Panc1 (cell line): ENCODE data around the gene TSPAN16. TPM values are rescaled to one million over a fixed set of nuclear protein-coding genes. Genes with fewer than 3 reads are reported as not detected.

Experiments used
- ATAC-seq: fragments of 200-7000 bp; cut with Tn5 transposase; 2 replicates; pipeline ENCODE4 v1.9.1; 2020; ENCODE audit warnings: mild to moderate bottlenecking, moderate library complexity
- BruUV-seq: library from RNA; stranded (reverse); fragments of 400-500 nt; replicated peaks from 2 replicates; lab custom pipeline; 2021; lab: Mats Ljungman, UMichigan
- CTCF ChIA-PET: fragments of 300-600 bp; sonication (Branson Sonifier 250); formaldehyde crosslinking; loops from one replicate; lab custom pipeline; 2022; ENCODE audit warnings: antibody characterized with exemption; lab: Charles Lee
- POLR2A ChIA-PET: fragments of 300-600 bp; sonication (Branson Sonifier 250); formaldehyde crosslinking; loops from one replicate; lab custom pipeline; 2022; ENCODE audit warnings: antibody characterized with exemption; lab: Charles Lee
- DNase-seq: peaks from one replicate; pipeline ENCODE4 v3.0.0-alpha.2; 2010; ENCODE audit warnings: low read depth, low spot score
- H3K27ac ChIP-seq: 2 replicates; pipeline ENCODE4 v1.5.1; 2011; ENCODE audit warnings: mild to moderate bottlenecking, low read length, inconsistent platforms
- H3K27me3 ChIP-seq: fragments of 200-500 bp; sonication (Bioruptor generic); 2 replicates; pipeline ENCODE4 v1.6.0; 2014; ENCODE audit warnings: low read length, inconsistent platforms; ENCODE audit not compliant: control insufficient read depth, insufficient read depth
- H3K36me3 ChIP-seq: fragments of 200-500 bp; sonication (Bioruptor generic); 2 replicates; pipeline ENCODE4 v1.5.1; 2014; ENCODE audit warnings: inconsistent platforms, mild to moderate bottlenecking, low read length, moderate library complexity; ENCODE audit not compliant: control insufficient read depth, insufficient read depth
- H3K4me1 ChIP-seq: 2 replicates; pipeline ENCODE4 v1.5.1; 2011; ENCODE audit warnings: inconsistent platforms, mild to moderate bottlenecking, low read length, moderate library complexity; ENCODE audit not compliant: control insufficient read depth, insufficient read depth
- H3K4me3 ChIP-seq, 2 experiments: 2 replicates each; pipeline ENCODE4 v1.5.1; 2011 to 2012; ENCODE audit warnings: low read depth in 2 of 2, low read length in 2 of 2, mild to moderate bottlenecking in 2 of 2, inconsistent platforms in 1 of 2, moderate library complexity in 1 of 2
- H3K9me3 ChIP-seq: fragments of 200-500 bp; sonication (Bioruptor generic); 2 replicates; pipeline ENCODE4 v1.5.1; 2014; ENCODE audit warnings: low read depth, mild to moderate bottlenecking, inconsistent platforms, low read length, moderate library complexity; ENCODE audit not compliant: control insufficient read depth, insufficient read depth
- POLR2AphosphoS5 ChIP-seq: IDR thresholded peaks from 2 replicates; pipeline ENCODE4 v1.6.1; 2012; ENCODE audit warnings: mild to moderate bottlenecking, low read depth, low read length, moderate library complexity
- SIN3A ChIP-seq: IDR thresholded peaks from 2 replicates; pipeline ENCODE4 v1.6.1; 2012; ENCODE audit warnings: low read depth, mild to moderate bottlenecking, low read length, moderate library complexity, borderline replicate concordance; ENCODE audit not compliant: insufficient read depth
- TCF7L2 ChIP-seq: IDR thresholded peaks from 2 replicates; pipeline ENCODE4 v1.6.1; 2011; ENCODE audit warnings: mild to moderate bottlenecking, low read depth, low read length, inconsistent platforms
- in situ Hi-C: cut with HindIII; loops from 2 replicates; pipeline ENCODE4 v1.10.0; 2016; ENCODE audit warnings: low sequenced_read_pairs, low pct_unique_long_range_greater_than_20kb
- intact Hi-C: fragments of 100-400 bp; cut with micrococcal nuclease; formaldehyde crosslinking; loops from one replicate; pipeline ENCODE4 v1.10.0; 2022; ENCODE audit not compliant: unreplicated experiment
- total RNA-seq: library from RNA; stranded (reverse); gene quantifications from one replicate; pipeline ENCODE4 v1.2.1, GENCODE V29; 2021; ENCODE audit not compliant: unreplicated experiment
- TF ChIP-seq, protein P1 (sequence below): fragments of 450-650 bp; IDR thresholded peaks from 2 replicates; pipeline ENCODE4 v1.5.1; 2017; ENCODE audit warnings: mild to moderate bottlenecking
- TF ChIP-seq, protein P2 (sequence below), 2 experiments: IDR thresholded peaks; 2 replicates each; pipeline ENCODE4 v1.6.1; 2011 to 2012; ENCODE audit warnings: low read depth in 2 of 2, control low read depth in 1 of 2, low read length in 1 of 2, mild to moderate bottlenecking in 1 of 2, moderate library complexity in 1 of 2; ENCODE audit not compliant: insufficient read depth in 1 of 2

TSPAN16 gene
- total RNA-seq, 1 experiment from 2014 or later = not detected

DNA sequence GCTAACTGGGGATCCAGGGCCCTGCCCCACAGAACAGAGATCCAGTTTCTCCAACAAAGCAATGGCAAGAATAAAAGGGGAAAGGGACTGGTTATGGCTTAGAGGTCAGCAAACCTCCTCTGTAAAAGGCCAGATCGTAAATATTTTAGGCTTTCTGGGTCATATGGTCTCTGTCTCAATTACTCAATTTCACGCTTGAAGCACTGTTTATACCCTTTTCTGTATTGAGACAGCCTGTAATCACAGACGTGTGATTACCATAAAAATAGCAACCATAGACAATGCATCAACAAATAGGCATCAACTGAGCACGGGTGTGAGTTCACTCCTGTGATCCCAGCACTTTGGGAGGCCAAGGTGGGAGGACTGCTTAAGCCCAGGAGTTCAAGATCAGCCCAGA is 34.2 kb downstream of the TSPAN16 start:
- no TSS peak for BruUV-seq
- H3K4me1 ChIP-seq = no peaks in the 10 kb centered on the region
- intact Hi-C loops (no loop called here), in situ Hi-C loops (no loop called here)
- ATAC-seq = no peak
- H3K27me3 ChIP-seq = no peaks in the 10 kb centered on the region
- no peak overlapping the region for H3K4me3 ChIP-seq
- POLR2A ChIA-PET = interaction anchor here (0.6 kb wide), 1 partner anchor 15 kb away, joined by 8 read pairs; no protein-coding TSS in a partner anchor
- no peaks in the 10 kb centered on the region; the same call in 1 of the 2 replicates for H3K36me3 ChIP-seq
- CTCF ChIA-PET = no interaction called here
- no peaks in the 10 kb centered on the region for H3K9me3 ChIP-seq
- TF ChIP-seq, protein P1, sequence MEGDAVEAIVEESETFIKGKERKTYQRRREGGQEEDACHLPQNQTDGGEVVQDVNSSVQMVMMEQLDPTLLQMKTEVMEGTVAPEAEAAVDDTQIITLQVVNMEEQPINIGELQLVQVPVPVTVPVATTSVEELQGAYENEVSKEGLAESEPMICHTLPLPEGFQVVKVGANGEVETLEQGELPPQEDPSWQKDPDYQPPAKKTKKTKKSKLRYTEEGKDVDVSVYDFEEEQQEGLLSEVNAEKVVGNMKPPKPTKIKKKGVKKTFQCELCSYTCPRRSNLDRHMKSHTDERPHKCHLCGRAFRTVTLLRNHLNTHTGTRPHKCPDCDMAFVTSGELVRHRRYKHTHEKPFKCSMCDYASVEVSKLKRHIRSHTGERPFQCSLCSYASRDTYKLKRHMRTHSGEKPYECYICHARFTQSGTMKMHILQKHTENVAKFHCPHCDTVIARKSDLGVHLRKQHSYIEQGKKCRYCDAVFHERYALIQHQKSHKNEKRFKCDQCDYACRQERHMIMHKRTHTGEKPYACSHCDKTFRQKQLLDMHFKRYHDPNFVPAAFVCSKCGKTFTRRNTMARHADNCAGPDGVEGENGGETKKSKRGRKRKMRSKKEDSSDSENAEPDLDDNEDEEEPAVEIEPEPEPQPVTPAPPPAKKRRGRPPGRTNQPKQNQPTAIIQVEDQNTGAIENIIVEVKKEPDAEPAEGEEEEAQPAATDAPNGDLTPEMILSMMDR = no peak
- no peak for TF ChIP-seq TCF7L2
- TF ChIP-seq POLR2AphosphoS5 = no peak
- no peak for TF ChIP-seq SIN3A
- TF ChIP-seq, protein P2, sequence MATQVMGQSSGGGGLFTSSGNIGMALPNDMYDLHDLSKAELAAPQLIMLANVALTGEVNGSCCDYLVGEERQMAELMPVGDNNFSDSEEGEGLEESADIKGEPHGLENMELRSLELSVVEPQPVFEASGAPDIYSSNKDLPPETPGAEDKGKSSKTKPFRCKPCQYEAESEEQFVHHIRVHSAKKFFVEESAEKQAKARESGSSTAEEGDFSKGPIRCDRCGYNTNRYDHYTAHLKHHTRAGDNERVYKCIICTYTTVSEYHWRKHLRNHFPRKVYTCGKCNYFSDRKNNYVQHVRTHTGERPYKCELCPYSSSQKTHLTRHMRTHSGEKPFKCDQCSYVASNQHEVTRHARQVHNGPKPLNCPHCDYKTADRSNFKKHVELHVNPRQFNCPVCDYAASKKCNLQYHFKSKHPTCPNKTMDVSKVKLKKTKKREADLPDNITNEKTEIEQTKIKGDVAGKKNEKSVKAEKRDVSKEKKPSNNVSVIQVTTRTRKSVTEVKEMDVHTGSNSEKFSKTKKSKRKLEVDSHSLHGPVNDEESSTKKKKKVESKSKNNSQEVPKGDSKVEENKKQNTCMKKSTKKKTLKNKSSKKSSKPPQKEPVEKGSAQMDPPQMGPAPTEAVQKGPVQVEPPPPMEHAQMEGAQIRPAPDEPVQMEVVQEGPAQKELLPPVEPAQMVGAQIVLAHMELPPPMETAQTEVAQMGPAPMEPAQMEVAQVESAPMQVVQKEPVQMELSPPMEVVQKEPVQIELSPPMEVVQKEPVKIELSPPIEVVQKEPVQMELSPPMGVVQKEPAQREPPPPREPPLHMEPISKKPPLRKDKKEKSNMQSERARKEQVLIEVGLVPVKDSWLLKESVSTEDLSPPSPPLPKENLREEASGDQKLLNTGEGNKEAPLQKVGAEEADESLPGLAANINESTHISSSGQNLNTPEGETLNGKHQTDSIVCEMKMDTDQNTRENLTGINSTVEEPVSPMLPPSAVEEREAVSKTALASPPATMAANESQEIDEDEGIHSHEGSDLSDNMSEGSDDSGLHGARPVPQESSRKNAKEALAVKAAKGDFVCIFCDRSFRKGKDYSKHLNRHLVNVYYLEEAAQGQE (IDR thresholded peaks at IDR 0.05; ENCODE audit: insufficient read depth in 1 of 2, low read depth in 2 of 2, low read length in 1 of 2) = no peak
- DNase-seq = no peak
- H3K27ac ChIP-seq = no peak overlapping the region

DNA sequence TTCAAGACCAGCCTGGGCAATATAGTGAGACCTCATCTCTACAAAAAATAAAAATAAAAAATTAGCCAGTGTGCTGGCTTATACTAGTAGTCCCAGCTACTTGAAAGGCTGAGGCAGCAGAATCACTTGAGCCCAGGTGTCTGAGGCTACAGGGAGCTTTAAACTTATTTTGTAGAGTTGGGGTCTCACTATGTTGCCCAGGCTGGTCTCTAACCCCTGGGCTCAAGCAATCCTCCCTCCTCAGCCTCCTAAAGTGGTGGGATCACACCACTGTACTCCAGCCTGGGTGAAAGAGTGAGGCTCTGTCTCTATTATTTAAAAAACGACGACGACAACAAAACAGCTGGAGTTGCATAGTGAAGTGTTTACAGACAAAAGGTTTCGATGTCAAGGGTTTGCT is 35.5 kb downstream of the TSPAN16 start:
- Histone ChIP-seq H3K27me3 (no peaks in the 10 kb centered on the region), H3K4me1 (no peaks in the 10 kb centered on the region), H3K4me3 (no peak overlapping the region), H3K27ac (no peak overlapping the region), H3K9me3 (no peaks in the 10 kb centered on the region), H3K36me3 (no peaks in the 10 kb centered on the region; the same call in 1 of the 2 replicates)
- TF ChIP-seq, protein P1 = no peak
- TF ChIP-seq POLR2AphosphoS5 (no peak), TCF7L2 (no peak), SIN3A (no peak)
- TF ChIP-seq, protein P2 (IDR thresholded peaks at IDR 0.05; ENCODE audit: insufficient read depth in 1 of 2, low read depth in 2 of 2, low read length in 1 of 2) = no peak
- intact Hi-C loops (no loop called here), in situ Hi-C loops (no loop called here)
- ChIA-PET POLR2A (no interaction called here), CTCF (no interaction called here)
- no TSS peak for BruUV-seq
- no peak for DNase-seq
- ATAC-seq = no peak
